ENCODE measurements around the gene ICAM4.

- TF ChIP-seq, protein P1, sequence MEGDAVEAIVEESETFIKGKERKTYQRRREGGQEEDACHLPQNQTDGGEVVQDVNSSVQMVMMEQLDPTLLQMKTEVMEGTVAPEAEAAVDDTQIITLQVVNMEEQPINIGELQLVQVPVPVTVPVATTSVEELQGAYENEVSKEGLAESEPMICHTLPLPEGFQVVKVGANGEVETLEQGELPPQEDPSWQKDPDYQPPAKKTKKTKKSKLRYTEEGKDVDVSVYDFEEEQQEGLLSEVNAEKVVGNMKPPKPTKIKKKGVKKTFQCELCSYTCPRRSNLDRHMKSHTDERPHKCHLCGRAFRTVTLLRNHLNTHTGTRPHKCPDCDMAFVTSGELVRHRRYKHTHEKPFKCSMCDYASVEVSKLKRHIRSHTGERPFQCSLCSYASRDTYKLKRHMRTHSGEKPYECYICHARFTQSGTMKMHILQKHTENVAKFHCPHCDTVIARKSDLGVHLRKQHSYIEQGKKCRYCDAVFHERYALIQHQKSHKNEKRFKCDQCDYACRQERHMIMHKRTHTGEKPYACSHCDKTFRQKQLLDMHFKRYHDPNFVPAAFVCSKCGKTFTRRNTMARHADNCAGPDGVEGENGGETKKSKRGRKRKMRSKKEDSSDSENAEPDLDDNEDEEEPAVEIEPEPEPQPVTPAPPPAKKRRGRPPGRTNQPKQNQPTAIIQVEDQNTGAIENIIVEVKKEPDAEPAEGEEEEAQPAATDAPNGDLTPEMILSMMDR (IDR thresholded peaks at IDR 0.05; ENCODE audit: borderline replicate concordance, extremely low read depth, low read length, poor library complexity, severe bottlenecking) = no peak
- no peak for TF ChIP-seq EZH2 (IDR thresholded peaks at IDR 0.05; ENCODE audit: borderline replicate concordance, low read depth, low read length, severe bottlenecking)
Observed at GRCh38 chr19:10279737-10280442, 6.9 kb upstream of the ICAM4 start.

Measured in DND-41 (cell line).